ENCODE results near the gene TRIM28.

Gene TRIM28

DNA sequence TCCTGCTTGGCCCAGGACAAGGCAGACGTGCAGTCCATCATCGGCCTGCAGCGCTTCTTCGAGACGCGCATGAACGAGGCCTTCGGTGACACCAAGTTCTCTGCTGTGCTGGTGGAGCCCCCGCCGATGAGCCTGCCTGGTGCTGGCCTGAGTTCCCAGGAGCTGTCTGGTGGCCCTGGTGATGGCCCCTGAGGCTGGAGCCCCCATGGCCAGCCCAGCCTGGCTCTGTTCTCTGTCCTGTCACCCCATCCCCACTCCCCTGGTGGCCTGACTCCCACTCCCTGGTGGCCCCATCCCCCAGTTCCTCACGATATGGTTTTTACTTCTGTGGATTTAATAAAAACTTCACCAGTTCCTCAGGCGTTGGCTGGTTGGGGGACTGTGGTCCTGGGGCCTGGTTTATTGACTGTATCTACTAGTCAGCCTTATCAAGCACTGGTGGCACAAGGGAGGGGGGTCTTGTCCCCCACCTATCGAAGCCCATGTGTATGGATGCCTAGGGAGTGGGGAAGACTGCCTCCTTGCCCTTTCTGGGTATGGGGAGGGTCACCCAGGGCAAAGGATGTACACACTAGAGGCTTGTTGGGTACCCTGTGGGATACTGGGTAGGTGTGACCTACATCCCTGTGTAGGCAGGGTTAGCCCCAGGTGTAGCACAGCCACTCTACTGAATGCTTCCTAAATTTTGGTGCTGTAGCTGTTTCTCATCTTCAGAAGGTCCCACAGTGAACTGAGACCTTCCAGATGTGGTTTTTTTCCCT is 6.7 kb downstream of the TRIM28 start:
- no peak overlapping the region for H3K4me3 ChIP-seq
- H3K9me3 ChIP-seq (ENCODE audit: low read depth, low read length) = no peaks in the 10 kb centered on the region
- TF ChIP-seq POLR2AphosphoS5 (IDR thresholded peaks at IDR 0.05; ENCODE audit: borderline replicate concordance, low read depth, low read length) (peak; percentile 9; the same call in 1 of the 2 replicates), FOXP2 (optimal IDR thresholded peaks at IDR 0.05; ENCODE audit: control extremely low read depth, extremely low read length, insufficient read depth) (no peak)
- H3K36me3 ChIP-seq (ENCODE audit: insufficient read depth, low read length) = peaks cover 71% of the 10 kb centered on the region
- no peak for DNase-seq (ENCODE audit: low read depth, low spot score)
- H3K27ac ChIP-seq = no peak overlapping the region
- H3K9ac ChIP-seq (ENCODE audit: insufficient read length) = no peak overlapping the region

DNA sequence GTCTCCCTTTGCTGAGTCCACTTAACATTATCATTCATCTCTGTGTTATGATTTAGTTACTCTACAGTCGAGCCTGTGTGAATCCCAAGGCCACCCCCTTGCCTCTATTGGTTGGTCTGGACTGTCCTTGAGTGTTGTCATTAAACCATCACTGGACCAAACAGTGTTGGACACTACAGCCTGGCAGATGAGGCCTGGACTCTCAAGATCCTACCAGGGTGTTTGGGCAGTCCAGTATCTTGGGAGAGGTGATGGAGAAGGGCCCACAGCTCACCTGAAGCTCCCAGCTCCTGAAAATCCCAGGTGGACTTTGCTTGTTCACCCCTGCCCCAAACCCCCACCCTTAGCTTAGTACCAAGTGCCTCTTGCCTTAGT is 7.2 kb downstream of the TRIM28 start:
- Histone ChIP-seq H3K4me3 (no peak overlapping the region), H3K9ac (ENCODE audit: insufficient read length) (no peak overlapping the region), H3K9me3 (ENCODE audit: low read depth, low read length) (no peaks in the 10 kb centered on the region), H3K36me3 (ENCODE audit: insufficient read depth, low read length) (peaks cover 71% of the 10 kb centered on the region), H3K27ac (no peak overlapping the region)
- no peak for TF ChIP-seq FOXP2 (optimal IDR thresholded peaks at IDR 0.05; ENCODE audit: control extremely low read depth, extremely low read length, insufficient read depth)
- no peak; the same call in 1 of the 2 replicates for TF ChIP-seq POLR2AphosphoS5 (IDR thresholded peaks at IDR 0.05; ENCODE audit: borderline replicate concordance, low read depth, low read length)
- TF ChIP-seq EZH2 (IDR thresholded peaks at IDR 0.05) = no peak
- no peak for DNase-seq (ENCODE audit: low read depth, low spot score)

DNA sequence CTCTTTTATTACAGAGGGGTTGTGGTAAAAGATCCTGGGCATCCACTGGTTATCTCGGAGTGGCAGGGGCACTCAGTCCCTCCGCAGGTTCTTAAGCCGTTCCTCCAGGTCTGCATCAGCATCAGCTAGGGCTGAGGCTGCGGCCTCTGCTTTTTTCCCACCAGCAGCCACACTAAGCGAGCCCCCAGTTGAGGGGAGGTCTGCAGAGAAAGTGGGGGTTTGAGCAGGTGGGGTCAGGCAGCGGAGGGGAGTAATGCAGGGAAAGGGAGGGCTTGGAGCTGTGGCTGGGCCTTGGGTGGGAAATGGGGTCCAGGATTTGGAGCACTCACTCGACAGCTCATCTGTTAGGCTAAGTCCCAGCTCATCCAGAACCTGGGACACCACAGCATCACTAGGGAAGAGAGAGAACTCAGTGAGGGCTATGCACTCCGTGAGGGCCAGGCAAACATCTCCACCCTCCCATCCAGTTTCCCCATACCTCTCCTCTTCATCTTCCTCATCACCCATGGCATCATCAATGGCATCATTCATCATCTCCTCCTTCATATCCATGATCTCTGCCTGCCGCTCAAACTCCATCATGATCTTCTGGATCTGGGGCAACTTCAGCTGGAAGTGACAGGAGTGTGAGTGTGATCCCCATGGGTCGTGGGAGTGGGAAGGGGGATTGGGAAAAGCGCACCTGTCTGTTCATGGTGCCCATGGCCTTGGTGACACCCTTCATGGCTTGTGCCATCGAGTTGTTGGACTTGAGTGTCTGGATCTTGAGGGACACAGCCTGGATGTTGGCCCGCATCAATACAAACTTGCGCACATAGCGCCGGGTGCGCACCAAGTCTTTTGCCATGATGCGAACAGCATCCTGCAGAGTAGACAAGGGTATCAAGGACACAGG is 8.0 kb downstream of the TRIM28 start:
- H3K4me3 ChIP-seq = no peak overlapping the region
- no peak for DNase-seq (ENCODE audit: low read depth, low spot score)
- TF ChIP-seq FOXP2 (optimal IDR thresholded peaks at IDR 0.05; ENCODE audit: control extremely low read depth, extremely low read length, insufficient read depth) (no peak), POLR2AphosphoS5 (IDR thresholded peaks at IDR 0.05; ENCODE audit: borderline replicate concordance, low read depth, low read length) (peak; percentile 42; the same call in 1 of the 2 replicates), EZH2 (IDR thresholded peaks at IDR 0.05) (no peak)
- H3K9ac ChIP-seq (ENCODE audit: insufficient read length) = no peak overlapping the region
- peak overlapping the region; percentile 62; the same call in 1 of the 2 replicates for H3K27ac ChIP-seq
- no peaks in the 10 kb centered on the region for H3K9me3 ChIP-seq (ENCODE audit: low read depth, low read length)
- peaks cover 71% of the 10 kb centered on the region for H3K36me3 ChIP-seq (ENCODE audit: insufficient read depth, low read length)

DNA sequence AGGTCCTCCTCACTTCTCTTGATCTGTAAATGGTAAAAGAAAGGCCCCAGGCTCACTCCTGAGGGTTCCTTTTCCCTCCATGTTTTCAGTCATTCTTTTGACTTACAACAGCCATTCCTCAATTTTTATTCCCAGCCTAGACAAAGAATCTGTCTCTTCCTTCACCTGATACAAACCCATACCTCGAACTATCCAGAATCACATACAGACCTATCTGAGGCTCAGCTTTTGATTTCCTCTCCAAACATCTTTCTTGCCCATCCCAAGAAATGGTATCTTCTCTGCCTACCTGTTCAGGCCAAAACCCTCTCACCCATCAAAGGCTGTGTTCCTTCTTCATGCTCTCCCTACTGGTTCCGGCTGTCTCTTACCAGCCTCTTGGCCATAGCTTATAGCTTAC is 8.8 kb downstream of the TRIM28 start:
- Histone ChIP-seq H3K9me3 (ENCODE audit: low read depth, low read length) (no peaks in the 10 kb centered on the region), H3K27ac (peak overlapping the region; percentile 62; the same call in 1 of the 2 replicates), H3K4me3 (no peak overlapping the region), H3K36me3 (ENCODE audit: insufficient read depth, low read length) (peaks cover 64% of the 10 kb centered on the region), H3K9ac (ENCODE audit: insufficient read length) (no peak overlapping the region)
- DNase-seq (ENCODE audit: low read depth, low spot score) = no peak
- TF ChIP-seq FOXP2 (optimal IDR thresholded peaks at IDR 0.05; ENCODE audit: control extremely low read depth, extremely low read length, insufficient read depth) (no peak), EZH2 (IDR thresholded peaks at IDR 0.05) (no peak)

DNA sequence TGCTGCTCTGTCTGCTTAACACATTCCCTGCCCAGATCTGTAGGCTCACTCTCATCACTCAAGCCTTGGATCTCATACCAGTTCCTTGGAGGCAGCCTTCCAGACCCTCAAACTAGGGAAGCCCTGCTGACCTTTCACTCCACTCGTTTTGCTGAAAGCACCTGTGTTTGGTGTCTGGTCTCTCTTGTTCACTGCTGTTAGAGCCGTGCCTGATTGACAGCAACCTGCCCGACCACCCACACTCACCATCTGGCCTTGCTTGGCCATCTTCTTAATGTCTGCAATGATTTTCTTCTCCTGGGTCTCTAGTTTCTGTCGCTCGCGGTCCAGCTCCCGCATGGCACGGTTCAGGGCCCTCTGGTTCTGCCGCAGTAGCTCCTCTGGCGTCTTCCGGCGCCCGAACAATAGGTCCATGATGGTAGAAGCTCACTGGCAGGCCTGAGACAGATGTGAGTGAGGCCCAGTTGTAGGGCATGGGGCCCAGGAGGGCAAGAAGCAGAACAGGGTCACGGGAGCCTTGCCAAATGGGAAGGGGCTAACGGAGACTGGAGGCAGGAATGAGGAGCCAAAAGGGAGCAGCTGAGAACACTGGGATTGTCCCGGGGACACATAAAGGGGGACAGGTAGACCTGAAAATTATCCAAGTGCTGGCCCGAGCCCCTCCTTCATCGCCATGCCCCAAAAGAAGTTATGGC is 10.1 kb downstream of the TRIM28 start:
- Histone ChIP-seq H3K27ac (peak overlapping the region; percentile 98), H3K9ac (ENCODE audit: insufficient read length) (peak overlapping the region; percentile 82), H3K9me3 (ENCODE audit: low read depth, low read length) (no peaks in the 10 kb centered on the region), H3K4me3 (peak overlapping the region; percentile 85), H3K36me3 (ENCODE audit: insufficient read depth, low read length) (peaks cover 51% of the 10 kb centered on the region)
- DNase-seq (ENCODE audit: low read depth, low spot score) = no peak
- no peak for TF ChIP-seq EZH2 (IDR thresholded peaks at IDR 0.05)
- no peak for TF ChIP-seq FOXP2 (optimal IDR thresholded peaks at IDR 0.05; ENCODE audit: control extremely low read depth, extremely low read length, insufficient read depth)
- TF ChIP-seq POLR2AphosphoS5 (IDR thresholded peaks at IDR 0.05; ENCODE audit: borderline replicate concordance, low read depth, low read length) = no peak

DNA sequence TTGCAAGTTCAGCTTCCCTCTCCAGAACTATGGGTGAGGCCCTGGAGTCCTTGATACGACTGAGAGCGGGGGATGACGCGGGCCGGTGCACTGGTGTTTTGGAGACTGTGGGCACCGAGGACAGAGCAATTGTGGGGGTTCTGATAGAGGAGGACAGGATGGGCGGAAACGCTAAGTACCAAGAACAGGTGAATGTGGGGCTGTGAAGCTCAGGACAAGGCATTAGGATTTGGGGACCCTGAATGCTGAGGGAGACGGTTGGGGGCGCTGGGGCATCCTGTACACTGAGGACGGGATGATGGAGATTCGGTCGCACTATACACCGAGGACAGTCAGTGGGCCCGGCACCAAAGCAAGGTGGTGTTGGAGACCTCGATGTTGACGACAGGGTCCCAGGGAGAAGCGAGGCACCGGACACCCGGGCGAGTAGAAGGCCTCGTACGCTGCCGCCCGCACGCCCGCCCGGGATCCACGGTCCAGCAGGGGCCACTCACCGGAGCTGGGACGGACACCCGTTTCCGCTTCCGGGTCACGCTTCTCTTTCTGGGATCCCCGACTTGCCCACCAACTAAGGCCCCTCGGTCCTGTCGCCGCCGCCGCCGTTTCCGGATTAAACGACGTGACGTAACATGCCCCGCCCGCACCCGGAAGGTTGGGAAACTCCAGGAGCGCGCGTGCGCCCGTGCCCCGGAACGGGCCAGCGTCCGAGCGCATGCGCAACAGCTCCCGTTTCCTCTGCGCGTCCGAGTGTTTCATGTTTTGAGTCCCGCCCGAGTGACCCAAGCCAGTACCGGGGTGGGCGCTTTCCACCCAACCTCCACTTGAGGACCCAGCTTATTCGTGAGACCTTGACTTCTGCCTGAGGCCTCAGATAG is 10.9 kb downstream of the TRIM28 start, which contains the start of gene CHMP2A:
CHMP2A (minus strand) TSS at position 612 of the 875 bp plus-strand sequence. CDS start 893 bp downstream, outside the sequence.
- DNase-seq (ENCODE audit: low read depth, low spot score) = peak; percentile 47

DNA sequence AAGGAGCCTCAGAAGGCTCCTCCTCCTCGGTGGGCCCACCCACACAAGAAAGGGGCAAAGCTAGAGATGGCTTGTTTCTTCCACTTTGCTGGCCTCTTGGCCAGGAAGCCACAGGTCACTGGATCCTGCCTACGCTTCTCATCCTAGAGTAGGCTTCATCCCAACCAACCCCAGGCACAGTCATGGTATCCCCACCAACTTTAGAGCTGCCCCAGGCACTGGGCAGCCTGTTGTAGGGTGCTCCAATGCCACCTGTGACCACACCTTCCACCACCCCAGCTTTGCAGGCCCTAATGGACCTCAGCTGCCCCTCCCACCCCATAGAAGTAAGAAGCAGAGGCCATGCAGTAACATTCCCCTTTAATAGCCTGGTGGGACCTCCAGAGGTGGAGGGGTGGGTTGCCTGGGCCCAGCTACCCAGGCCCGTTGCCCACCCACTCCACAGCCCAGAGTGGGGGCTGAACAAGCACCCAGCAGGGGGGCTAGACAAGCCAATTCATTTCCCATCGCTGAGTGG is 11.6 kb downstream of the TRIM28 start:
- no peak for TF ChIP-seq FOXP2 (optimal IDR thresholded peaks at IDR 0.05; ENCODE audit: control extremely low read depth, extremely low read length, insufficient read depth)
- TF ChIP-seq POLR2AphosphoS5 (IDR thresholded peaks at IDR 0.05; ENCODE audit: borderline replicate concordance, low read depth, low read length) = no peak
- Histone ChIP-seq H3K9ac (ENCODE audit: insufficient read length) (peak overlapping the region; percentile 69), H3K36me3 (ENCODE audit: insufficient read depth, low read length) (peaks cover 37% of the 10 kb centered on the region), H3K9me3 (ENCODE audit: low read depth, low read length) (no peaks in the 10 kb centered on the region), H3K27ac (peak overlapping the region; percentile 98), H3K4me3 (peak overlapping the region; percentile 85)
- no peak for DNase-seq (ENCODE audit: low read depth, low spot score)

More for the DNA sequence above, 10.9 kb downstream of the TRIM28 start, which contains the start of gene CHMP2A:
- H3K9ac ChIP-seq (ENCODE audit: insufficient read length) = peak within 1 kb of the TSS; percentile 82
- H3K4me3 ChIP-seq = peak within 1 kb of the TSS; percentile 85
- no peak for TF ChIP-seq FOXP2 (optimal IDR thresholded peaks at IDR 0.05; ENCODE audit: control extremely low read depth, extremely low read length, insufficient read depth)
- no peak for TF ChIP-seq EZH2 (IDR thresholded peaks at IDR 0.05)
- peak; percentile 97 for TF ChIP-seq POLR2AphosphoS5 (IDR thresholded peaks at IDR 0.05; ENCODE audit: borderline replicate concordance, low read depth, low read length)
- no peaks in the 10 kb centered on the region for H3K9me3 ChIP-seq (ENCODE audit: low read depth, low read length)
- H3K27ac ChIP-seq = peak within 1 kb of the TSS; percentile 98
- H3K36me3 ChIP-seq (ENCODE audit: insufficient read depth, low read length) = peaks cover 44% of the 10 kb centered on the region
